Glomerular endothelial cell (primary cell): ENCODE results near the gene LUC7L. TPM values are rescaled to one million over a fixed set of nuclear protein-coding genes. Genes with fewer than 3 reads are reported as not detected.
"Not testable (repeated sequence)": the region's sequence is repeated elsewhere in the genome, so short reads cannot be mapped to it uniquely, and the experiment has no call there.

Experiments used
- DNase-seq: peaks from one replicate; pipeline ENCODE4 v3.0.0-alpha.2; 2011; ENCODE audit warnings: low read depth, low spot score; ENCODE audit errors: extremely low read depth
- total RNA-seq: library from RNA; depleted of rRNA; stranded (reverse); fragments of >200 nt; gene quantifications from 2 replicates; pipeline ENCODE4 v1.2.3, GENCODE V29; 2015

Gene LUC7L
- total RNA-seq, 1 donor from 2014 or later = 85.6 TPM

- no peak for DNase-seq
Measured at GRCh38 chr16:169014-169413, 60.2 kb downstream of the LUC7L start.

GRCh38 chr16:168424-168823 is 60.8 kb downstream of the LUC7L start:
- no peak for DNase-seq

- no peak for DNase-seq
Measured at GRCh38 chr16:167122-167690, 62.0 kb downstream of the LUC7L start.

GRCh38 chr16:166375-167121 is 62.7 kb downstream of the LUC7L start:
- no peak for DNase-seq

- no peak for DNase-seq
Measured at GRCh38 chr16:165539-166374, 63.5 kb downstream of the LUC7L start, which contains the start of gene HBM. HBM (plus strand) TSS chr16:165978; CDS start chr16:165998, 20 bp downstream.

GRCh38 chr16:164827-165538 is 64.3 kb downstream of the LUC7L start:
- DNase-seq = no peak

- not testable (repeated sequence) for DNase-seq
Measured at GRCh38 chr16:164134-164823, 65.0 kb downstream of the LUC7L start.

- not testable (repeated sequence) for DNase-seq
Measured at GRCh38 chr16:163696-164095, 65.6 kb downstream of the LUC7L start.

- DNase-seq = not testable (repeated sequence)
Measured at GRCh38 chr16:163139-163538, 66.1 kb downstream of the LUC7L start.

GRCh38 chr16:162271-162991 is 66.8 kb downstream of the LUC7L start:
- no peak for DNase-seq

GRCh38 chr16:160691-161190 is 68.5 kb downstream of the LUC7L start:
- DNase-seq = no peak

- not testable (repeated sequence) for DNase-seq
Measured at GRCh38 chr16:160242-160641, 69.0 kb downstream of the LUC7L start.

- no peak for DNase-seq
Measured at GRCh38 chr16:159136-159849, 70.0 kb downstream of the LUC7L start.

- no peak for DNase-seq
Measured at GRCh38 chr16:155031-155398, 74.2 kb downstream of the LUC7L start.

GRCh38 chr16:154217-155030 is 74.8 kb downstream of the LUC7L start:
- no peak for DNase-seq

GRCh38 chr16:153550-154216 is 75.6 kb downstream of the LUC7L start:
- DNase-seq = not testable (repeated sequence)

- DNase-seq = not testable (repeated sequence)
Measured at GRCh38 chr16:153129-153521, 76.1 kb downstream of the LUC7L start.
